MV-4-11 (cell line): ENCODE data around the gene RBM6.
"Not testable (repeated sequence)": the region's sequence is repeated elsewhere in the genome, so short reads cannot be mapped to it uniquely, and the experiment has no call there.

ENCODE experiments used
- DNase-seq: peaks from one replicate; lab custom pipeline; 2025; lab: John Stamatoyannopoulos, UW

RBM6 gene

DNA sequence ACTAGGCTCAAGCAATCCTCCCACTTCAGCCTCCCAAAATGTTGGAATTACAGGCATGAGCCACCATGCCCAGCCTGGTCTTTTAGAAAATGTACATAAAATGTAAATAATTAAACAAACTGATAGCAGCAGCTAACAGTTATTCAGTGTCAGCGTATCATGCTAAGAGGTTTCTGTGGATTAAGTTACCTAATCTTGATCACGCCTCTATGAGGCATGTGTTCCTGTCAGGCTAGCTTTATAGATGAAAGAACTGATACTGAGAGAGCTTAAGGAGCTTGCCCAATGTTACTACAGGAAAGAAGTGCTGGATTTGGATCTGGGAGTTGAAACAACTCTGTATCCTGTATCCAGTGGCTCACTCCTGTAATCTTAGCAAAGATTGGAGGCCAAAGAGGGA lies 25.0 kb upstream of the RBM6 start:
- DNase-seq = peak; percentile 69

DNA sequence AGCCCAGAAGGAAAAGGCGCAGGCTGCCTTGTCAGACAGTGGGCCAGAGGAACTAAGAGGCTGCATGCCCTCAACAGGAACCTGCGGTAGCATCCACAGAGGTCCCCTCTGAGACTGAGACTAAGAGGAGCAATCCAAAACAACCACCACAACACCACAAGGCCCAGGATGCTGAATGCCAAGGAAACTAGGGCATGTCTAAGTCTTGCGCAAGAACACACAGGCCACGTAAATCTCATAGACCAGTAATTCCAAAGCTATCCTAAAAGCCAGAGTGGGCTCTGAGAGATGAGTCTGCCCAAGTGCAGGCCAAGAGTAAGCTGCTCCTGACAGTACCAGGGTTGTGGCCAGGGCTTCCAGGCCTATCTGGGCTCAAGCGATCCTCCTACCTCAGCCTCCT lies 23.3 kb upstream of the RBM6 start:
- peak; percentile 89 for DNase-seq

DNA sequence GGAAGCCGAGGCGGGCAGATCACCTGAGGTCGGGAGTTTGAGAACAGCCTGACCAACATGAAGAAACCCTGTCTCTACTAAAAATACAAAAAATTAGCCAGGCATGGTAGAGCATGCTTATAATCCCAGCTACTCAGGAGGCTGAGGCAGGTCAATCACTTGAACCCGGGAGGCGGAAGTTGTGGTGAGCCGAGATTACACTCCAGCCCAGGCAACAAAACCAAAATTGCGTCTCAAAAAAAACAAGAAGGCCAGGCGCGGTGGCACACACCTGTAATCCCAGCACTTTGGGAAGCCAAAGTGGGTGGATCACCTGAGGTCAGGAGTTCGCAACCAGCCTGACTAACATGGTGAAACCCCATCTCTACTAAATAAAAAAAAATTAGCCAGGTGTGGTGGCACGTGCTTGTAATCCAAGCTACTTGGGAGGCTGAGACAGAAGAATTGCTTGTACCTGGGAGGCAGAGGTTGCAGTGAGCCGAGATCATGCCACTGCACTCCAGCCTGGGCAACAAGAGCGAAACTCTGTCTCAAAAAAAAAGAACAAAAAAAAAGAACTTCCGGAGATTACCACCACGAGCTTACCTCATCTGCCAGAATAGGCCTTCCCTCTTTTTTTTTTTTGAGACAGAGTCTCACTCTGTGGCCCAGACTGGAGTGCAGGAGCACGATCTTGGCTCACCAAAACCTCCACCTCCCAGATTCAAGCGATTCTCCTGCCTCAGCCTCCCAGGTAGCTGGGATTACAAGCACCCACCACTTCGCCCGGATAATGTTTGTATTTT lies 22.0 kb upstream of the RBM6 start:
- peak; percentile 87 for DNase-seq

DNA sequence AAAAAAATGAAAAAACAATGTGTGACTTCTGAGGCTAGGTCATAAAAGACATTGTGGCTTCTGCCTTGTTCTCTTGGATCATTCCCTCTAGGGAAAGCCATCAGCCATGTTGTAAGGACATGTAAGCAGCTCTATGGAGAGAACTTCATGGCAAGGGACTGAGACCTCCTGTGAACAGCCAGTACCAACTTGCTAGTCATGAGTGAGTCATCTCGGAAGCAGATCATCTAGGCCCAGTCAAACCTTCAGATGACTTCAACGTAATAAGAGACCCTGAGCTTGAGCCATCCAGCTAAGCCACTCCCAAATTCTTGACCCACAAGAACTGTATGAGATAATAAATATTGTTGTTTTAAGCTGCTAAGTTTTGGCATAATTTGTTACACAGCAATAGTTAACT lies 15.3 kb upstream of the RBM6 start:
- DNase-seq = no peak

DNA sequence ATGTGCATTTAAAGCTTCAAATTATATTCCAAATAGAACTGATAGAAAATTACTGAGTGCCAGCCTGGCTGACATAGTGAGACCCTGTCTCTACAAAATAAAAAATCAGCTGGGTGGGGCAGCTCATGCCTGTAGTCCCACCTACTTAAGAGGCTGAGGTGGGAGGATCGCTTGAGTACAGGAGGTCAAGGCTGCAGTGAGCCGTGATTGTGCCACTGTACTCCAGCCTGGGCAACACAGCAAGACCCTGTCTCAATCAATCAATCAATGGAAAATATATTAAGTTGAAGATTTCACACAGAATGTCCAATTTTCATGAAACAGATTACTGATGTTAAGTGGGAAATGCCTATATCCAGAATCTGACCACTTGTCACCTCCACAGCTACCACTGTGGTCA lies 14.5 kb upstream of the RBM6 start:
- DNase-seq = no peak

DNA sequence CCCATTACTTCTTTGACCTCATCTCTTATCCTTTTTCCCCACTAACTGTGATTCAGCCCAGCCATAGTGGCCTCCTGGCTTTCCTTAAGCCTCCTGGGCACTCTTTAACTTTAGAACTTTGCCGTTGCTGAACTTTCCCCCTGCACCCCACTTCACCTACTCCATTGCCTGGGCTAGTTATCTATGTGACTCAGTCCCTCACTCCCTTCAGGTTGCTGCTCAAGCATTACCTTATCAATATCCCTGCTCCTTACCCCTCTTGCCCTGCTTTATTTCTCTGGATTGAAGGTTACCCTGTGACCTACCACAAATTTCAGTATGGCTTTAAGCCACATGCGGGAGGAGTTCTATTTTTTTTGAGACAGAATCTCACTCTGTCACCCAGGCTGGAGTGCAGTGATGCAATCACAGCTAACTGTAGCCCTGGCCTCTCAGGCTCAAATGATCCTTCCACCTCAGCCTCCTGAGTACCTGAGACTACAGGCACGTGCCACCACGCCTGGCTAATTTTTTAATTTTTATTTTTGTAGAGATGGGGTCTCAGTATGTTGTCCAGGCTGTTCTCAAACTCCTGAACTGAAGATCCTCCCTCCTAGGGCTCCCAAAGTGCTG lies 13.7 kb upstream of the RBM6 start:
- DNase-seq = no peak

DNA sequence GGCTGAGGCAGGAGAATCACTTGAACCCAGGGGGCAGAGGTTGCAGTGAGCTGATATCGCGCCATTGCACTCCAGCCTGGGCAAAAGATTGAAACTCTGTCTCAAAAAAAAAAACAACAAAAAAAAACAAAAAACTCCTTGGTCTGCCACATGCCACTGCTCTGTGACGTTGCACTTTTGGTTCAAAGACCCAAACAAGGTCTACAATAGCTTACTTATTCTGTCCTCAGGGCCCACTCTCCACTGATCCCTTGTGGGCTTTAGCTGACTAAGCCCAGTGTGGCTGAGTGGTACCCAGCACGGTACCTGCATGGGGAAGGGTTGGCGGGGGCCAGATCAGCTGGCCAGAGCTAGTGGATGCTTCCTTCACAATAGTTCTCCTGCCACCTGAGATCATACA lies 12.2 kb upstream of the RBM6 start:
- DNase-seq = no peak

GRCh38 chr3:49928481-49929017 lies 11.4 kb upstream of the RBM6 start:
- DNase-seq = no peak

GRCh38 chr3:49929291-49930167 lies 10.4 kb upstream of the RBM6 start, which contains the start of gene MON1A:
TSS of gene MON1A (minus strand) at chr3:49929811. CDS start at chr3:49913346, 16,465 bp downstream.
- peak; percentile 77 for DNase-seq

DNA sequence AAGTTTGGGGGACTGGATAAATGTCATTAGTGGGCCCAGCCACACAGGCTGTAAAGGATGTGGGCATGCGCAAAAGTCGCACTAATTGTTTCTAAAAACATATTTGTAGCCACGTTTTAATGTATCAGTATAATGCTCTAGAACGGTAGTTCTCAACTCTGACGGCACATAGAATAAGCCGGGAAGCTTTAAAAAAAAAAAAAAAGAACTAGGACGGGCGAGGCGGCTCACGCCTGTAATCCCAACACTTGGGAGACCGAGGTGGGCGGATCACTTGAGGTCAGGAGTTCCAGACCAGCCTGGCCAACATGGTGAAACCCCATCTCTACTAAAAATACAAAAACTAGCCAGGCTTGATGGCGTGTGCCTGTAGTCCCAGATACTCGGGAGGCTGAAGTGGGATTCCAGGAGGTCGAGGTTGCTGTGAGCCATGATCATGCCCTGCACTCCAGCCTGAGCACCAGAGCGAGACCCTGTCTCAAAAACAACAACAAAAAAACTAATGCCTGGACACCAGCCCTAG lies 9.7 kb upstream of the RBM6 start:
- DNase-seq = no peak

GRCh38 chr3:49930922-49931321 lies 9.0 kb upstream of the RBM6 start:
- peak; percentile 27 for DNase-seq

GRCh38 chr3:49932281-49932680 lies 7.7 kb upstream of the RBM6 start:
- not testable (repeated sequence) for DNase-seq

DNA sequence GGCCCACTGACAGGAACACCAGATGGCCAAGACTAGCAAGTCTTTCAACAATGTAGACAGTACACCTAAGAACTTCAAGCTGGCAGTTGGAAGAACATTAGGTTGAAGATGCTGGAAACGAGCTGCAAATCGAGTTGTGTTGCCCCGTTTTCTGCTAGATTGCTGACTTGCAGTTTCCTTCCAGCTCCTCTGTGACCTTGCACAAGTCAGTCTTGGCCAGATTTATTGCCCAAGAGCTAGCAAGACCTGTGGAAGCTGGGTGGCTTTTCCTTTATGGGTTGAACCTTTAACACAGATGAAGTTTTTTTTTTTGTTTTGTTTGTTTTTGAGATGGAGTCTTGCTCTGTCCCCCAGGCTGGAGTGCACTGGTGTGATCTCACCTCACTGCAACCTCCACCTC lies 2.9 kb upstream of the RBM6 start:
- peak; percentile 53 for DNase-seq

- DNase-seq = no peak
These were observed 808 bp downstream of the RBM6 start for GRCh38 chr3:49940667-49941249.

DNA sequence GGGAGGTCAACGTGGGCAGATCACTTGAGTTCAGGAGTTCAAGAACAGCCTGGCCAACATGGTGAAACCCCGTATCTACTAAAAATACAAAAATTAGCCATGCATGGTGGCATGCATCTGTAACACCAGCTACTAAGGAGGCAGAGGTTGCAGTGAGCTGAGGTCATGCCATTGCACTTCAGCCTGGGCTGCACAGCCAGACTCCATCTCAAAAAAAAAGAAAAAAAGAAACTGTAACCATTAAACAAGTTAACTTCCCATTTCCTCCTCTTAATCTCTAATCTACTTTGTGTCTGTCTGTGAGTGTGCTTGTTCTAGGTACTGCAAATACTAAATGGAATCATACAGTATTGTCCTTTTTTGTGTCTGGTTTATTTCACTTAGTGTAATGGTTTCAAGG lies 2.7 kb downstream of the RBM6 start:
- DNase-seq = peak; percentile 43

DNA sequence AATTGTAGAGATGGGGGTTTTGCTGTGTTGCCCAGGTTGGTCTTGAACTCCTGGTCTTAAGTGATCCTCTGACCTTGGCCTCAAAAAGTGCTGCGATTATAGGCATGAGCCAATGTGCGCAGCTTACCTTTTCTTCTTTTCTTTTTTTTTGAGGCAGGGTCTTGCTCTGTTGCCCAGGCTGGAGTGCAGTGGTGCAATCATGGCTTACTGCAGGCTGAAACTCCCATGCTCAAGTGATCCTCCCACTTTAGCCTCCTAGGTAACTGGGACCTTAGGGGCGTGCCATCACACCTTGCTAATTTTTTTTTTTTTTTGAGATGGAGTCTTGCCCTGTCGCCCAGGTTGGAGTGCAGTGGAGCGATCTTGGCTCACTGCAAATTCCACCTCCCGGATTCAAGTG lies 13.0 kb downstream of the RBM6 start:
- DNase-seq = no peak

GRCh38 chr3:49955636-49956035 lies 15.7 kb downstream of the RBM6 start:
- DNase-seq = no peak

DNA sequence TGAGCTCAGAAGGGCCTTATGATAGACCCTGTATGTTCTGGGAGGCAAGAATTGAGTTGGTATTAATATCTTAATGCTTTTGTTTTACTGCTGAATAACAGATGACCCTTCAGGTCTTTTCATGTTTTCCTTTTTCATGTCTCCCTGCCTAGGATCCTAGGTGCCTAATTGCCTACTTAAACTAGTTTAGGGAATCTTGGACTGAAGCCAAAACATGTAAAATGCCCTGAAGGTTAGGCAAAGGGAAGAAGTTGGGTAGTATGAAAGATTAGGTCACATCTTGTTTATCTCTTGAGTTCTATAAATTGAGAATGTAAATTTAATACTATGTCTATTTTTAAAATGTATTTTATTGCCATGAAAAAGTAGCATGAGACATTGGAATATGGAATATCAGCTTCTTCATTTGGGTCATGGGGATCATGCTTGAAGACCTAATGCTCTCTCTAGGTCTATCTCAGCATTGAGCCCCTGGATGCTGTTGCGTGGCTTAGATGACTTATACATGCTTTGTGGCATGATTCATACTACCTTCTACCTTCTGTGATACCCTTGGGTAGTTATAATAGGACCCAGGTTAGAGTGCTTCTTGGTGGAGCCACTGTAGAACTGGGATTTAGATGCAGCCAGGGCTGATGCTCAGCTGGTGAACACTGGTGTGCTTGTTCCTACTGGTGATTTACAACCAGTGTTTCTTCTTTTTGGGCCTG lies 26.4 kb downstream of the RBM6 start:
- no peak for DNase-seq

DNA sequence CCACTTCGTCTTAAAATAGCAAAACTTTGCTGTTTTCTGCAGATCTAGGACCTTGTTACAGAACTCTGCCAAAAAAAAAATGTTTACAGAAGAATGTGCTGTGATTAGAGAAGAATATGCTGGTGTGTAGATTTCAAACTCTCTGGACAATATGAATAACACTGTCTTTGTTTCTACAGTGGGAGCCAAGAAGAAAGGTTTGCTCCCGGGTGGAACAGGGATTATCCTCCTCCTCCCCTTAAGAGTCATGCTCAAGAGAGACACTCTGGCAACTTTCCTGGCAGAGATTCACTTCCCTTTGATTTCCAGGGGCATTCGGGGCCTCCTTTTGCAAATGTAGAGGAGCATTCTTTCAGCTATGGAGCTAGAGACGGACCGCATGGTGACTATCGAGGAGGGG lies 27.3 kb downstream of the RBM6 start:
- no peak for DNase-seq

- no peak for DNase-seq
These were observed 28.4 kb downstream of the RBM6 start for GRCh38 chr3:49968346-49968745.

- no peak for DNase-seq
These were observed 32.7 kb downstream of the RBM6 start for GRCh38 chr3:49972656-49973055.
